HL-60/S4 (cell line): Measurements from ENCODE around the gene HIVEP2.

Experiments
- in situ Hi-C: fragments of 300-500 bp; cut with MboI; formaldehyde crosslinking; loops from 2 replicates; pipeline ENCODE4 v1.14.3; 2022; ENCODE audit warnings: low sequenced_read_pairs

Gene HIVEP2

GRCh38 chr6:142714951-142715785, 229.8 kb downstream of the HIVEP2 start:
- in situ Hi-C loops = no loop called here

- in situ Hi-C loops = no loop called here
These were observed 231.0 kb downstream of the HIVEP2 start for GRCh38 chr6:142713959-142714358.

GRCh38 chr6:142712231-142712630, 232.7 kb downstream of the HIVEP2 start:
- in situ Hi-C loops = no loop called here

GRCh38 chr6:142708651-142709050, 236.3 kb downstream of the HIVEP2 start:
- in situ Hi-C loops = no loop called here

- in situ Hi-C loops = no loop called here
These were observed 237.7 kb downstream of the HIVEP2 start for GRCh38 chr6:142707255-142707654.

GRCh38 chr6:142706210-142706609, 238.8 kb downstream of the HIVEP2 start:
- in situ Hi-C loops = no loop called here

GRCh38 chr6:142705054-142705453, 239.9 kb downstream of the HIVEP2 start:
- in situ Hi-C loops = no loop called here

GRCh38 chr6:142702501-142703460, 242.2 kb downstream of the HIVEP2 start:
- in situ Hi-C loops = no loop called here
